Endodermal cell (in vitro differentiated cells): ENCODE results near the gene RGS17. TPM values are rescaled to one million over a fixed set of nuclear protein-coding genes. Genes with fewer than 3 reads are reported as not detected.
"Not testable (repeated sequence)": the region's sequence is repeated elsewhere in the genome, so short reads cannot be mapped to it uniquely, and the experiment has no call there.

Source experiments
- DNase-seq: peaks from one replicate; pipeline ENCODE4 v3.0.0-alpha.2; 2017
- H3K27ac ChIP-seq: 2 replicates; pipeline ENCODE4 v1.5.1; 2013; ENCODE audit warnings: mild to moderate bottlenecking, low read depth, low read length, moderate library complexity
- H3K27me3 ChIP-seq: 2 replicates; pipeline ENCODE4 v1.6.1; 2013; ENCODE audit warnings: mild to moderate bottlenecking, low read length, moderate library complexity; ENCODE audit not compliant: insufficient read depth, control insufficient read depth, poor library complexity, severe bottlenecking
- H3K36me3 ChIP-seq: 2 replicates; pipeline ENCODE4 v1.7.0; 2013; ENCODE audit warnings: mild to moderate bottlenecking, low read length, moderate library complexity; ENCODE audit not compliant: control insufficient read depth, insufficient read depth
- H3K4me1 ChIP-seq: one replicate; pipeline ENCODE4 v1.7.0; 2013; ENCODE audit warnings: low read length; ENCODE audit not compliant: control insufficient read depth, insufficient read depth
- H3K4me3 ChIP-seq: 2 replicates; pipeline ENCODE4 v1.5.1; 2013; ENCODE audit warnings: mild to moderate bottlenecking, low read length, moderate library complexity
- H3K9ac ChIP-seq: 2 replicates; pipeline ENCODE4 v1.6.1; 2013; ENCODE audit warnings: mild to moderate bottlenecking, low read length, moderate library complexity; ENCODE audit not compliant: poor library complexity, severe bottlenecking; ENCODE audit errors: extremely low read depth
- H3K9me3 ChIP-seq: 2 replicates; pipeline ENCODE4 v1.6.1; 2013; ENCODE audit warnings: mild to moderate bottlenecking, low read length, moderate library complexity; ENCODE audit not compliant: control insufficient read depth
- H3K27ac Mint-ChIP-seq: 2 replicates; pipeline ENCODE4 v1.8.0; 2020; ENCODE audit warnings: mixed read lengths
- H3K27me3 Mint-ChIP-seq: 2 replicates; pipeline ENCODE4 v1.8.0; 2021; ENCODE audit warnings: mild to moderate bottlenecking, mixed read lengths; ENCODE audit not compliant: insufficient read depth
- H3K36me3 Mint-ChIP-seq: 2 replicates; pipeline ENCODE4 v1.8.0; 2020; ENCODE audit warnings: low read depth, mixed read lengths
- H3K4me1 Mint-ChIP-seq: 2 replicates; pipeline ENCODE4 v1.8.0; 2020; ENCODE audit warnings: mixed read lengths
- H3K4me3 Mint-ChIP-seq: 2 replicates; pipeline ENCODE4 v1.8.0; 2020; ENCODE audit warnings: mild to moderate bottlenecking, moderate library complexity, mixed read lengths
- H3K9me3 Mint-ChIP-seq: 2 replicates; pipeline ENCODE4 v1.8.0; 2020; ENCODE audit warnings: mild to moderate bottlenecking, mixed read lengths
- WGBS, 2 experiments: methylation state at CpG; one replicate each; pipeline versions ENCODE4 v1.1.5 to v1.1.7; 2013; ENCODE audit warnings: missing lambda C conversion rate in 2 of 2, mixed read lengths in 1 of 2; ENCODE audit not compliant: insufficient coverage in 1 of 2, insufficient read length in 1 of 2; 5-methylcytosine and 5-hydroxymethylcytosine counted together
- total RNA-seq, 2 donors: library from RNA; stranded (reverse); fragmentation: NEBNext Ultra II Directional in 1 of 2; extraction: Animal tissue kit (Norgen Biotek cat#: 25700) in 1 of 2; gene quantifications; 2 replicates in 1 of 2; 3 replicates in 1 of 2; pipeline ENCODE4 v1.2.1, GENCODE V29; 2021
- TF ChIP-seq, protein P1 (sequence below): fragments of 200-600 bp; sonication (generic); conservative IDR thresholded peaks from 2 replicates; pipeline ENCODE4 v1.5.0; 2021; ENCODE audit warnings: antibody characterized with exemption, mild to moderate bottlenecking

The RGS17 gene
- total RNA-seq, 2 donors from 2014 or later, result 1.7 to 3.2 TPM

DNA sequence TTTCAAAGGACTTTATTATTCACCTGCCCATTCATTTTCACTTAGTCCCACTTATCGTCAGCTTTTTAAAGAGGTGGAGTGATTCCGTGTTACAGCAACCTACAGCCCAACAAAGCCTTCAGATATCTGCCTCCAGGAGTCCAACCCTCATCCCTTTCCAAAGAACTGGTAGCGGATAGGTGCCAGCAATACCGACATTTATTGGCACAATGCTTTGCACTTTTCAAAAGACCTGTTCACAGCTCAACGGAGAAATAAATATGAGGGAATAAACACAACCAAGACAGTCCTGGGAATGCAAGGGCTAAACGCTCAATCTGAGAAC lies 127.8 kb downstream of the RGS17 start:
- 0% methylated on average over 3 to 6 of the region's 6 CpGs for WGBS, 2 experiments
- Mint-ChIP-seq H3K4me3 (peak overlapping the region; percentile 95), H3K4me1 (peaks cover 21% of the 10 kb centered on the region), H3K27ac (peak overlapping the region; percentile 99), H3K27me3 (no peaks in the 10 kb centered on the region), H3K9me3 (no peaks in the 10 kb centered on the region), H3K36me3 (peaks cover 6% of the 10 kb centered on the region)
- DNase-seq, result no peak
- TF ChIP-seq, protein P1, sequence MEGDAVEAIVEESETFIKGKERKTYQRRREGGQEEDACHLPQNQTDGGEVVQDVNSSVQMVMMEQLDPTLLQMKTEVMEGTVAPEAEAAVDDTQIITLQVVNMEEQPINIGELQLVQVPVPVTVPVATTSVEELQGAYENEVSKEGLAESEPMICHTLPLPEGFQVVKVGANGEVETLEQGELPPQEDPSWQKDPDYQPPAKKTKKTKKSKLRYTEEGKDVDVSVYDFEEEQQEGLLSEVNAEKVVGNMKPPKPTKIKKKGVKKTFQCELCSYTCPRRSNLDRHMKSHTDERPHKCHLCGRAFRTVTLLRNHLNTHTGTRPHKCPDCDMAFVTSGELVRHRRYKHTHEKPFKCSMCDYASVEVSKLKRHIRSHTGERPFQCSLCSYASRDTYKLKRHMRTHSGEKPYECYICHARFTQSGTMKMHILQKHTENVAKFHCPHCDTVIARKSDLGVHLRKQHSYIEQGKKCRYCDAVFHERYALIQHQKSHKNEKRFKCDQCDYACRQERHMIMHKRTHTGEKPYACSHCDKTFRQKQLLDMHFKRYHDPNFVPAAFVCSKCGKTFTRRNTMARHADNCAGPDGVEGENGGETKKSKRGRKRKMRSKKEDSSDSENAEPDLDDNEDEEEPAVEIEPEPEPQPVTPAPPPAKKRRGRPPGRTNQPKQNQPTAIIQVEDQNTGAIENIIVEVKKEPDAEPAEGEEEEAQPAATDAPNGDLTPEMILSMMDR, result no peak
- no peaks in the 10 kb centered on the region for H3K9me3 ChIP-seq
- H3K4me3 ChIP-seq, result peak overlapping the region; percentile 92
- H3K36me3 ChIP-seq, result peaks cover 15% of the 10 kb centered on the region
- H3K4me1 ChIP-seq, result no peaks in the 10 kb centered on the region
- no peaks in the 10 kb centered on the region for H3K27me3 ChIP-seq
- peak overlapping the region; percentile 70 for H3K27ac ChIP-seq
- H3K9ac ChIP-seq, result peak overlapping the region; percentile 86

GRCh38 chr6:153002613-153003365 lies 128.3 kb downstream of the RGS17 start, which contains the start of gene MTRF1L:
Gene MTRF1L (minus strand): TSS chr6:153002709. CDS start chr6:153002685, 24 bp downstream.
- H3K27me3 Mint-ChIP-seq, result no peaks in the 10 kb centered on the region
- Histone ChIP-seq H3K27me3 (no peaks in the 10 kb centered on the region), H3K4me3 (peak within 1 kb of the TSS; percentile 92), H3K36me3 (peaks cover 18% of the 10 kb centered on the region), H3K9me3 (no peaks in the 10 kb centered on the region), H3K4me1 (no peaks in the 10 kb centered on the region), H3K9ac (peak within 1 kb of the TSS; percentile 86), H3K27ac (peak within 1 kb of the TSS; percentile 70)
- peaks cover 21% of the 10 kb centered on the region for H3K4me1 Mint-ChIP-seq
- peaks cover 6% of the 10 kb centered on the region for H3K36me3 Mint-ChIP-seq
- H3K9me3 Mint-ChIP-seq, result no peaks in the 10 kb centered on the region
- 0% methylated on average over 18 to 51 of the region's 52 CpGs for WGBS, 2 experiments
- peak within 1 kb of the TSS; percentile 95 for H3K4me3 Mint-ChIP-seq
- TF ChIP-seq, protein P1, result no peak
- DNase-seq, result peak; percentile 99
- H3K27ac Mint-ChIP-seq, result peak within 1 kb of the TSS; percentile 99

DNA sequence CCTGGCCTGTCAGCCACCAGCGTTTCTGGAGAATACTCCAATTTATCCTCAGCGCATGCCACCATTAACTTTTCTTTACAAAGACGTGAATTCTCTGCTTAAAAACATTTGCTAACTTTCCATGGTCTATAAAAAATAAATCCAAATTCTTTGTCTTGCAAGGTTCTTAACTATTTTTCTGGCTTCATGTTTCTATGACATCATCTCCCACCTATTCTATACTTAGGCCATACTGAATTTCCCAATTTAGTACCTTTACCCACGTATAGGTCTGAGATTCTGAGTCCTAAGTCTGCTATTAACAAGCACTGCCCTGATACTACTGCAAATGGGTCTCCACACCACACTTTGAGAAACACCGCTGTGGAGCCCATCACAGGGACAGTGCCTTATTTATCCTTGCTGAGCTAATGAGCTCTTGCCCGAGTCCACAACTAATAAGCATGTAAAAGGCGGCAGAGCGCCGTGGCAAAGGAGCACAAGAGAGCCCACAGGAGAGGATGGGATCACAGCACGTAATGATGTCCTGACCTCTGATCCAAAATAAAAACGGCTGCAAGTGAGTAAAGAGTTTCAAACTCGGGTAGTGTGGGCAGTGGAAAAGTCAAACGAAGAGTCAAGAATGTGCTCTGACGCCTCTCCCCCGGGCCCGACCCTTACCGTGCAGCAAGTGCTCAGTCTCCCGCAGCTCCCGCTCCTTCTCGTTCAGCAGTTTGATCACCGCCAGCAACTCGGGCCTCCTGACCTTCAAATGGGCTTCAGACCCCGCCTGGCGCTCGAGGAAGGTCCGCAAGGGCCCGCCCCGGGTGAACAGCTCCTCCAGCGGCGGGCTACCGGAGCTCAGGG lies 129.1 kb downstream of the RGS17 start:
- peak; percentile 69 for DNase-seq
- Mint-ChIP-seq H3K27ac (peak overlapping the region; percentile 95), H3K4me1 (peaks cover 21% of the 10 kb centered on the region), H3K4me3 (peak overlapping the region; percentile 95), H3K9me3 (no peaks in the 10 kb centered on the region), H3K27me3 (no peaks in the 10 kb centered on the region), H3K36me3 (peaks cover 12% of the 10 kb centered on the region)
- Histone ChIP-seq H3K36me3 (peaks cover 26% of the 10 kb centered on the region), H3K4me3 (peak overlapping the region; percentile 92), H3K27me3 (no peaks in the 10 kb centered on the region), H3K4me1 (no peaks in the 10 kb centered on the region), H3K9me3 (no peaks in the 10 kb centered on the region), H3K9ac (peak overlapping the region; percentile 79), H3K27ac (peak overlapping the region; percentile 69)
- TF ChIP-seq, protein P1, result no peak
- 3 to 7% methylated on average over 10 to 31 of the region's 31 CpGs for WGBS, 2 experiments

DNA sequence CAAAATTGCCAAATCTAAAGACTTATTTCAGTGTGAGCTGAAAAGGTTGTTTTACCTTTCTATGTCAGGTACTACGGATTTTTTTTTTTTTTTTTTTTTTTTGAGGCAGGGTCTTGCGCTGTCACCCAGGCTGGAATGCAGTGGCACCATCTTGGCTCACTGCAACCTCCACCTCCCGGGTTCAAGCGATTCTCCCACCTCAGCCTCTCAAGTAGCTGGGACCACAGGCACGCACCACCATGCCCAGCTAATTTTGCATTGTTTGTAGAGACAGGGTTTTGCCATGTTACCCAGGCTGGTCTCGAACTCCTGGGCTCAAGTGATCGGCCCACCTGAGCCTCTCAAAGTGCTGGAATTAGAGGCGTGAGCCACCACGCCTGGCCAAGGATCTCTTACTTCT lies 130.3 kb downstream of the RGS17 start:
- not testable (repeated sequence) for H3K9me3 ChIP-seq, H3K27me3 ChIP-seq, H3K4me1 ChIP-seq, H3K27ac ChIP-seq, DNase-seq, H3K27me3 Mint-ChIP-seq, H3K9ac ChIP-seq, H3K27ac Mint-ChIP-seq, H3K9me3 Mint-ChIP-seq
- WGBS, 2 experiments, result 94% methylated on average over 7 to 9 of the region's 9 CpGs
- H3K36me3 ChIP-seq, result peaks cover 38% of the 10 kb centered on the region
- Mint-ChIP-seq H3K36me3 (peaks cover 19% of the 10 kb centered on the region), H3K4me3 (peak overlapping the region; percentile 95), H3K4me1 (peaks cover 23% of the 10 kb centered on the region)
- peak overlapping the region; percentile 92 for H3K4me3 ChIP-seq
